GM12872 (cell line): ENCODE results near the gene DMPK.

ENCODE experiments used
- CTCF ChIP-seq: IDR thresholded peaks from 3 replicates; pipeline ENCODE4 v1.5.1; 2011; ENCODE audit warnings: low read depth, mild to moderate bottlenecking, low read length, moderate library complexity; ENCODE audit not compliant: insufficient read depth

The DMPK gene

GRCh38 chr19:45801603-45802175, 19.4 kb upstream of the DMPK start:
- TF ChIP-seq CTCF, result no peak

GRCh38 chr19:45800070-45800553, 17.8 kb upstream of the DMPK start:
- no peak for TF ChIP-seq CTCF

GRCh38 chr19:45798995-45799517, 16.8 kb upstream of the DMPK start:
- peak; percentile 89 for TF ChIP-seq CTCF

GRCh38 chr19:45794627-45795026, 12.3 kb upstream of the DMPK start:
- no peak for TF ChIP-seq CTCF

- TF ChIP-seq CTCF, result no peak
Measured at GRCh38 chr19:45793876-45794275, 11.6 kb upstream of the DMPK start.

- no peak for TF ChIP-seq CTCF
Measured at GRCh38 chr19:45793178-45793564, 10.9 kb upstream of the DMPK start.

- TF ChIP-seq CTCF, result no peak
Measured at GRCh38 chr19:45792470-45793177, 10.3 kb upstream of the DMPK start, which contains the start of gene DMWD. TSS of gene DMWD (minus strand) at chr19:45792845. CDS start at chr19:45792756, 89 bp downstream.
